Stimulated activated CD8-positive, alpha-beta memory T cell treated with anti-CD3 and anti-CD28 coated beads, Interleukin-7, amount 100 ng/mL, for 48 hours (primary cell): ENCODE results near the gene COL12A1.

Experiments
- DNase-seq, 2 donors: peaks; one replicate each; pipeline ENCODE4 v3.0.0-alpha.2; 2020; ENCODE audit warnings: low read depth in 1 of 2; ENCODE audit errors: extremely low read depth in 1 of 2

The COL12A1 gene

DNA sequence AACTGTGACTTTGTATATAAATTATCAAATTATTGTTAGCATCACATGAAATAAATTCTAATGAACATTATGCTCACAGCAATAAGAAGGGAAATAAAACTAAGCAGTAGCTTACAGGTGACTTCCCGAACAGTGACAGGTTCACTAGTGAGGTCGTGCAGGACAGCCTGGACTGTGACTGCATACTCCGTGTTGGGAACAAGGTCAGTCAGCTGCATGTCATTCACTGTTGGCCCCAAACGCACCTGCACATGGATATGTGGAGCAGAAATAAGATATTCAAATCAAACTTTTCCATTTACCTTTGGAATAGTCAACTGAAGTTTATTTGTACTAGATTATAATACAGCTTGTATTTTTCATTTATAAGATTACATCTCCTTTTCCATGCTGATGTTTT, 60.6 kb downstream of the COL12A1 start:
- DNase-seq, result no peak

DNA sequence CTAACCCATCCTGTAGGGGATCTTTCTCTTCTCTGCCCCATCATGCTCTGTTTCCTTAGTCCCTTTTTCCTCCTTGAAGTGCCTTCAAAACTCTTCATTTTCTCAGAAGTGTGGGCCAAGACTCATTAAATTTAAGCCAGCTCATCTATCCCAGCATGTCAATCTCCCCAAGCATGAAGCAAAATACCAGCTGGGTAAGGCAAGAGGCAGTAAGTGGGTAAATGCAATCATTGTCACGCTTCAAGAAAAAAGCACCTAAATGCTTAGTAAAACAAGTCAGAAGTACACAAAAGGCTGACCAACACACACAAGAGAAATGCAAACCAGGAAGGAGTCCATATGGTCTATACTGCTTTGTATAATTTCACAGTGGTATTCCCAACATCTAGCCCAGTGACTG, 61.5 kb downstream of the COL12A1 start:
- no peak for DNase-seq

- DNase-seq, result no peak
Measured at GRCh38 chr6:75143191-75143590, 62.7 kb downstream of the COL12A1 start.

DNA sequence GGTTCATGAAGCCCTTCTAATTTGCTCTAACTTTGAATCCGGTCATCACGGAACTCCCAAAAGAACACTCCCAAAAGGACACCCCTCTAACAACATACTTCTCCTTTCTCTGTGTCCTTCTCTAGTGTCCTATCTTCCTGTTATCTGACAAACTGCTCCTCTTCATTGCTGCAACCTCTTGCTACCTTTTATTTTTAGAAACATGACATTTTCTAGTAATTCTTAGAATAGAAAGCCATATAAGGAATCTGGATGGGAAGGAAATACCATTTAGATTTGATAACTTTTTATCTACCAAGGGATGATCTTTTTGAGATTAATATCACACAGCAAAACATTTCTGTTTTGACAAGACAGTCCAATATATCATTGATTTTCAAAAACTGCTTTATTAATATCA, 63.1 kb downstream of the COL12A1 start:
- DNase-seq, result no peak

- no peak for DNase-seq
Measured at GRCh38 chr6:75135876-75136275, 70.0 kb downstream of the COL12A1 start.

DNA sequence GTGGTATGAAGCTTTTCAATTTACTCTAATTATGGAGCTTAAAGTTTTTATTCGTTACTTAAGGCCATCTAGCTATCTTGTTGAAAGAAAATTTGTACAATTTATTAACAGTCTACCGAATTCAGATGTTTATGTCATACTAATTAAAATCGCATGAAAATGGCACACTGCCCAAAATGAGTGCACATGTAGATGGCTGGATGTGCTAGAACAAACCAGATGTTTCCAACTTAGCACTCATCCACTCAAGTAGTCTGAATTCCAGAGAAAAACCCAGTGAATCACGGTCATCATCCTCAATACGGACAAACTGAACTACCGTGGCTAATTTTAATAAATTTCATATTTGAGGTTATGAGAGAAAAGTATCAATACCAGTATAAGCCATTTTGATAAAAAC, 70.4 kb downstream of the COL12A1 start:
- DNase-seq, result no peak

- DNase-seq, result no peak
Measured at GRCh38 chr6:75130784-75131183, 75.1 kb downstream of the COL12A1 start.

- DNase-seq, result no peak
Measured at GRCh38 chr6:75128878-75129570, 76.8 kb downstream of the COL12A1 start.

- no peak for DNase-seq
Measured at GRCh38 chr6:75126518-75126917, 79.3 kb downstream of the COL12A1 start.

GRCh38 chr6:75124983-75125382, 80.9 kb downstream of the COL12A1 start:
- DNase-seq, result no peak

- no peak for DNase-seq
Measured at GRCh38 chr6:75124085-75124484, 81.8 kb downstream of the COL12A1 start.

GRCh38 chr6:75118925-75119515, 86.8 kb downstream of the COL12A1 start:
- no peak for DNase-seq

DNA sequence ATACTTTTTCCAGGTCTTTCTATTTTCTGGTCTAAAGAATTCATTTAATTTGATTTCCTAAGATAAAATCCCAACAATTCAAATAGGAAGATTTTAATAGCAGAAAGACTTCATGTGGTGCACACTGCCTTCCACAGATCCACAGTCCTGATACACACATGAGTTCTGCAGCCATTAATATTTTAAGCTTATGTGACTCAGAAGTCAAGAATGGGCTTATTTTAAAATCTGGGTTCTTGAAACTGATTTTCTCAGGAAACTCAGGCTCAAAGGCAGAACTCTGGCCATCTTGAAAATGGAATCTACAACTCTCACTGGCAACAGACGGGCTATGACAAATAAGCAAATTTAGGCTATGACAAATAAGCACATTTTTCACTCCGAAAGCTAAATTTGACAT, 88.2 kb downstream of the COL12A1 start:
- DNase-seq, result no peak

DNA sequence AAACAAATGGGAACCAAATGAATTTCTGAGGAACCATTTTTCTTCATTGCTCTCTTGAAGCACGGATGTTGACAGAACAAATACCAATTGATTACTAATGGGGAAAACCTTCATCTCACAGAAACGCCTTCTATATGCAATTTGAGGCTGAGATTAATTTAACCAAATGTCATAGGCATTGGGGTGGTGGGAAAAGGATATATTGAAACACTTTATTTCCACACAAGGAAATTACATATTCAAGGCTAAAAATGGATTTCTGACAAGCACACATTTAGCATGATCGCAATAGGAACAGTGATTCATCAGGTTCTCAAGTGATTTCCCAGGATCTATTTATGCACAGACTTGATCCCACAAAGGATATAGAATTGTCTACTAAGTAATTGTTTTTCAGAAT, 88.9 kb downstream of the COL12A1 start:
- no peak for DNase-seq

DNA sequence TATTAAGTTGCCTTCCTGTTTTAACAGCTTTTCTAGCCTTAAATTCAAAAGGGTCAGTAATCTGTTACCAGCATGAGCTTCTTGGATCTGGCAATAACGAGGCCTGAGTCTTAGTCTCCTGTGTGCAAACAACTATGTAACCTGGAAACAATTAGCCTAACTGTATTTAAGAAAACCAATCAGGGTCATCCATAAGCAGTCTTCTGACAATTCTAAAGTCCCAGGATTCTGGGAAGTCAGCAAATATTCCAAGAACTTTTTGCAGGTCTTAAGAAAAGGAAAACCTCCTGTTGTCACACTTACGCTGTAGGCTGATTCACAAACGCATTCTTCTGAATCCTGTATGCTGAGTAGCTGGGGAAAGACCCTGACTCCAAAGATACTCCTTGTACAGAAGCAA, 90.4 kb downstream of the COL12A1 start:
- DNase-seq, result no peak

DNA sequence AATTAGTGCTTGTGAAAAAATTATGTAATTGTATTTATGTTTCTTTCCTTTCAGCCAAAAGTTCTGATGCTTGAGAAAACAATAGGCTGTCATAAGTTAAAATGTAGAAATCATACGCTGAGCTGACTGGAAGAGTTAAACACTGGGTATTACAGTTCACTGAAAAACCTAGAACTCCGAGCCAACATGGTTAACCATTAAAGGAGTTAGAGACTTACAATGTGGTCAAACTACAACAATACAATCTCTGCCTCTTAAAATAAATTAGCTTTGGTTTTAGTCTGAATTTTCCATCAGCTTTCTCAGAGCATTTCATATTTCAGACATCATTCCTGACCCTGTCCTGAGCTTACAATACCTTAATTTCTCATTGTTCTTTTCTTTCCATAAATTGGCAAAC, 91.0 kb downstream of the COL12A1 start:
- DNase-seq, result no peak

GRCh38 chr6:75114195-75114594, 91.7 kb downstream of the COL12A1 start:
- no peak for DNase-seq

DNA sequence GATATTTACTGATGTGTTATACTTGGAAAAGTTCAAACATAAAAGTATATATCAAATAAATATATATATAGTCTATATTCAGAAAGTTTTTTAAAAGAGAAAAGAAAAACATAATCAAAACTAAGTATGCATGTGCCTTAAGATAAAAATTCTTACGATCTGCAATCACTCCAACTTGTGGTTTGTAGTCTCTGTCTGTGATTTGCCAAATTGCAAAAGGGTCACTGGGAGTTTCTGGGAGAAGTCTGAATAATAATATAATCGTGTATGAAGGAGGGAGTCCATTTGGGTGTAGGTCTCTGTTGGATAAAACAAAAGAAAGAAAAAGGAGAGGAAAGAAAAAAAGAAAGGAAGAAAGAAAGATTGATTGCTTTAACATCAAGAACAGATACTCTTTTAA, 92.4 kb downstream of the COL12A1 start:
- DNase-seq, result no peak

DNA sequence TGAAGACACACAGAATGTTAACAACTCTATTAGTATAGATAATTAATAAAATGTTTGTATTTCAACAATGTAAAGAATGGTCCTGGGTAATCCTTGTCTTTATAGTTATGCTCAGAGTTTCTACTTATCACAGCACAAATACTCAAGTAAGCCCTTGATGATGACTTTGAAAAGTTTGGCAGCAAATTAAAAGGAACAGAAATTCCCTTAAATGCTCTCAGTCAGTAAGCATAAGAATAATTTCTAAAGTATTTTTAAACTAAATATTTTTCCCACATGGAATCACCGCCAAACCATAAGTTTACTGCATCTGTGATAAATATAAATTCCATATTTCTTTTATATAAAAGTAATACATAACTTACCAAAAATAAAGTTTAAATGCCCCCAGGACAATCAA, 96.1 kb downstream of the COL12A1 start:
- no peak for DNase-seq

GRCh38 chr6:75109022-75109421, 96.8 kb downstream of the COL12A1 start:
- DNase-seq, result no peak

GRCh38 chr6:75108333-75108974, 97.4 kb downstream of the COL12A1 start:
- no peak for DNase-seq

DNA sequence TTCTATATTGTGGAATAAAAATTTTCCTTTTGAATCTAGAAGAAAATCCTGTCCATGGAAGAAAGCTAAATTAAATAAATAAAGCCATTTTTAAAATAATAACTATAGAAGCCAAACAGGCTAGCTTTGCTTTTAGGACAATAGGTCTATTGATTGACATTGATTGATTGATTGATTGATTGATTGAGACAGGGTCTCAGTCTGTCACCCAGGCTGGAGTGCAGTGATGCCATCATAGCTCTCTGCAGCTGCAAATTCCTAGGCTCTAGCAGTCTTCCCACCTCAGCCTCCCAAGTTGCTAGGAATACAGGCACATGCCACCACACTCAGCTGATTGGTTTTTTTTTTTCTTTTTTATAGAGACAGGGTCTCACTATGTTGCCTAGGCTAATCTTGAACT, 97.9 kb downstream of the COL12A1 start:
- DNase-seq, result no peak
